Activated T-helper 1 cell treated with anti-CD3 and anti-CD28 coated beads, Interleukin-2, amount 50 U/mL, for 16 hours (primary cell): Measurements from ENCODE around the gene SDK1.
"Not testable (repeated sequence)": the region's sequence is repeated elsewhere in the genome, so short reads cannot be mapped to it uniquely, and the experiment has no call there.

Experiments
- DNase-seq, 2 donors: peaks; one replicate each; pipeline ENCODE4 v3.0.0-alpha.2; 2020; ENCODE audit warnings: low read depth in 1 of 2, low spot score in 1 of 2

SDK1 gene

GRCh38 chr7:4279216-4279615, 978.2 kb downstream of the SDK1 start:
- DNase-seq, result no peak

- DNase-seq, result no peak
These were observed 980.4 kb downstream of the SDK1 start for GRCh38 chr7:4281231-4281993.

GRCh38 chr7:4282434-4283223, 981.6 kb downstream of the SDK1 start:
- DNase-seq, result no peak

GRCh38 chr7:4286351-4286750, 985.3 kb downstream of the SDK1 start:
- no peak for DNase-seq

- no peak for DNase-seq
These were observed 987.8 kb downstream of the SDK1 start for GRCh38 chr7:4288791-4289394.

- no peak for DNase-seq
These were observed 996.3 kb downstream of the SDK1 start for GRCh38 chr7:4297165-4297917.

- DNase-seq, result no peak
These were observed 996.8 kb downstream of the SDK1 start for GRCh38 chr7:4297918-4298219.

GRCh38 chr7:4299431-4299830, 998.4 kb downstream of the SDK1 start:
- no peak for DNase-seq

- DNase-seq, result no peak
These were observed 1001.3 kb downstream of the SDK1 start for GRCh38 chr7:4302203-4302905.

- no peak for DNase-seq
These were observed 1006.5 kb downstream of the SDK1 start for GRCh38 chr7:4307316-4308204.

GRCh38 chr7:4308205-4308590, 1007.1 kb downstream of the SDK1 start:
- no peak for DNase-seq

- not testable (repeated sequence) for DNase-seq
These were observed 1012.9 kb downstream of the SDK1 start for GRCh38 chr7:4313911-4314310.

GRCh38 chr7:4314316-4314715, 1013.3 kb downstream of the SDK1 start:
- DNase-seq, result not testable (repeated sequence)
